ENCODE measurements around the gene TRAFD1.

DNA sequence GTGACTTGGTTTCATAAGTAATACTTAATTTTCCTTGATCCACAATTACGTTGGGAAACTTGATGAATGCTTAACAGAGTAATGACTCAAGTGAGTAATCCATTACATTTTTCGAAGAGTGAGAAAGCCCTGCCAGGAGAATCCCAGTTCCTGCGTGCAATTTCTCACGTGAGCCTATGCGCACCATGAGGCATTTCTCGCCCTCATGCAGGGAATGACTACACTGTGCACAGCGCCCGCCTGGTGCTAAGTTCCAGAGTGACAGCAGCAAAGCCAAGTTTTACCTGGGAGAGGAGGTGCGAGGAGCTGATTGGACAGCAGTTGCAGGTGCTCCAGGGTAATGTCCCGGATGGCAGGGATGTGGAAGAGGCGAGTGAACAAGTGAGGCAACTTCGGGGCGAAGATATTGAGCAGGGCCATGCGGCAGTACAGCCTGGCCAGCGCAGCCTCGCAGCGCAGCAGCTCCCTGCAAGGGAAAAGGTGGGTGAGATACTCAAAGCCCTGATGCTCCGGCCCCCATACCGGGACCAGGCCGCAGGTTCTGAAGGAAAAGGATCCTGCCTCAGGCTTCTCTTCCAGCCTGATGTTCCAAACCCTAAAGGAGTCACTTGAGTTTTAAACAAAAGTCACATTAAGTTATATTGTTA is 69.4 kb downstream of the TRAFD1 start:
- TF ChIP-seq, protein P1, sequence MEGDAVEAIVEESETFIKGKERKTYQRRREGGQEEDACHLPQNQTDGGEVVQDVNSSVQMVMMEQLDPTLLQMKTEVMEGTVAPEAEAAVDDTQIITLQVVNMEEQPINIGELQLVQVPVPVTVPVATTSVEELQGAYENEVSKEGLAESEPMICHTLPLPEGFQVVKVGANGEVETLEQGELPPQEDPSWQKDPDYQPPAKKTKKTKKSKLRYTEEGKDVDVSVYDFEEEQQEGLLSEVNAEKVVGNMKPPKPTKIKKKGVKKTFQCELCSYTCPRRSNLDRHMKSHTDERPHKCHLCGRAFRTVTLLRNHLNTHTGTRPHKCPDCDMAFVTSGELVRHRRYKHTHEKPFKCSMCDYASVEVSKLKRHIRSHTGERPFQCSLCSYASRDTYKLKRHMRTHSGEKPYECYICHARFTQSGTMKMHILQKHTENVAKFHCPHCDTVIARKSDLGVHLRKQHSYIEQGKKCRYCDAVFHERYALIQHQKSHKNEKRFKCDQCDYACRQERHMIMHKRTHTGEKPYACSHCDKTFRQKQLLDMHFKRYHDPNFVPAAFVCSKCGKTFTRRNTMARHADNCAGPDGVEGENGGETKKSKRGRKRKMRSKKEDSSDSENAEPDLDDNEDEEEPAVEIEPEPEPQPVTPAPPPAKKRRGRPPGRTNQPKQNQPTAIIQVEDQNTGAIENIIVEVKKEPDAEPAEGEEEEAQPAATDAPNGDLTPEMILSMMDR (IDR thresholded peaks at IDR 0.05): no peak
- TF ChIP-seq POLR2A (IDR thresholded peaks at IDR 0.05): no peak
